Right renal cortex interstitium (tissue), 3 donors: ENCODE results near the gene RNF125. TPM values are rescaled to one million over a fixed set of nuclear protein-coding genes. Genes with fewer than 3 reads are reported as not detected.

Source experiments
- DNase-seq, 3 donors: peaks; one replicate each; pipeline ENCODE4 v3.0.0-alpha.2; 2013; ENCODE audit warnings: low read depth in 3 of 3, low spot score in 2 of 3
- polyA plus RNA-seq, 3 donors: library from polyadenylated mRNA; unstranded; fragments of 120-200 nt; gene quantifications; one replicate each; pipeline ENCODE4 v1.2.1, GENCODE V29; 2013; ENCODE audit not compliant: insufficient read length in 3 of 3

Gene RNF125
- polyA plus RNA-seq, 3 donors = 1.6 to 2.6 (median 2.3) TPM

DNA sequence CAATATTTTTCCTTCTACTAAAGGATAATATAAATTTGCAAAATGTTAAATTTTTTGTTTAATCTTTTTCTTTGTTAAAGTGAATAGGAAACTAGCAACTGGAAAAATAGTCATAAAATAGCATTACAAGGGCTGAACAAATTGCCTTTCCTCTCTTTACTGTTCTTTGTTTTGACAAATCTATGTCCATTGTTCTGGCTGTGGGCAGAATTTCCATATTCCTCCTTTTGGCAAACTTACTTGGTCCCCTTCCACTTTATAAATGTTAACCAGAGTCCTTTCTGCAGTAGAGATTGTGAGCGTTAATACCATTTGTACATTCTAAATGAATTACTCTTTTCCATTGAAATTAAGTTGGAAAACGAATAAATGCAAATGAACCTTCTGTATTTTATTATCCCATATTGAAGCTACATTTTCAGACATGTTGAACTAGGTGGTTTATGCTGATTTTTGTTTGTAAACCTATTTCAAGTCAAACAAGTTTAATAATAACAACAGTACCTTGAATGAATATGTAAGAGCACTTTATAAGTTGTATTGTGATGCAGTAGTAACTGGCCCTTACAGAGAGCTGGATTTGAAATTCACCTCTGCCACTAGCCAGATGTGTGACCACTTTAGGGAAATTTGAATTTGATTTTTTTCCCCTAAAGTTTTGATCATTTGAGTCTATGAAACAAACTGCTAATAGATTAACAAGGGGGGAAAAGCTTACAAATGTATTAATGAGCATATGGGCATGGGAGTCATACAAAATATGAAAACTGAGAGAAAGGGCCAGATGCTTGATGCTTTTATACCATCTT is 3.3 kb downstream of the RNF125 start:
- no peak for DNase-seq

DNA sequence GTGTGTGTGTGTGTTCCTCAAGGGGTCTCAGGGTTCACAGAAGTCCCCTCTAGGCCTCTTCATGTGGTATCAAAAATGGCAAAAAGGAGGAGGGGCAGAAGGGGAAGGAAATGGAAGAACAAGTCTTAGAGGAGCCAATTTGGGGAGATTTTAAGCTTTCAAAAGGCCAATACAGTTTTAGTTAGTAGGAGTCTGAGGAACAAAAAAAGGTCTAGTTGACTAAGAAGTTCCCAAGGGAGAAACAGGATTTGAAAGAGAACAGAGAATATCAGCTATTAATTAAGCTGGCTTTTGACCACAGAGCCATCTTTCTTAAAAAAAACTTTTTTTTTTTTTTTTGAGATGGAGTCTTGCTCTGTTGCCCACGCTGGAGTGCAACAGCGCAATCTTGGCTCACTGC is 7.1 kb downstream of the RNF125 start:
- no peak for DNase-seq

GRCh38 chr18:32026491-32027086 is 8.0 kb downstream of the RNF125 start:
- DNase-seq = no peak

GRCh38 chr18:32029558-32029957 is 10.9 kb downstream of the RNF125 start:
- DNase-seq = no peak

- DNase-seq = no peak
These were observed 14.0 kb downstream of the RNF125 start for GRCh38 chr18:32032609-32033008.

GRCh38 chr18:32036506-32037180 is 18.0 kb downstream of the RNF125 start:
- DNase-seq = no peak

DNA sequence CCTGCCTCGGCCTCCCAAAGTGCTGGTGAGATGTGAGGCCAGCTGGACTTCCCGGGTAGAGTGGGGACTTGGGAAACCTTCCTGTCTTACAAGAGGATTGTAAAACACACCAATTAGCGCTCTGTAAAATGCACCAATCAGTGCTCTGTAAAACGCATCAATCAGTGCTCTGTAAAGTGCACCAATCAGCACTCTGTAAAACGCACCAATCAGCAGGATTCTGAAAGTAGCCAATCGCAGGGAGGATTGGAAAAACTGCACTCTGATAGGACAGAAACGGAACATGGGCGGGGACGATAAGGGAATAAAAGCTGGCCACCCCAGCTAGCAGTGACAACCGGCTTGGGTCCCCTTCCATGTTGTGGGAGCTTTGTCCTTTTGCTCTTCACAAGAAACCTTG is 19.0 kb downstream of the RNF125 start:
- DNase-seq = no peak

DNA sequence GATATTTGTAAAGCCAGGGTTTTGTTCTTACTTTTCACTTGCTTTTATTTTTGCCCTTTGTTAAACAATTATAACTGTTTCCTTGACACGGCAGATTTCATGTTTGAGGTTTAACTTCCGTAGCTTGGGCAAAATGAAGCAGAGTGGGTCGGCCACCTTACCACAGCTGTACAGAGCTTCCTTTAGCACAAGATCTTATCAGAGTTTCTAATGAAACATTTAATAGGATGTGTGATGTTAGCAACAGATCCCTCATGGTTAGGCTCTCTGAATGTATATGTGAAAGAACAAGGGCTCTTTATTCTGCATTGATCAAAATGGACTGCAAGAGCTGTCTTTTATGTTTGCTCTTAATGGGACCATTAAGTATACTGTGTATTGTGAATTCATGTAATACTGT is 22.3 kb downstream of the RNF125 start:
- no peak for DNase-seq

DNA sequence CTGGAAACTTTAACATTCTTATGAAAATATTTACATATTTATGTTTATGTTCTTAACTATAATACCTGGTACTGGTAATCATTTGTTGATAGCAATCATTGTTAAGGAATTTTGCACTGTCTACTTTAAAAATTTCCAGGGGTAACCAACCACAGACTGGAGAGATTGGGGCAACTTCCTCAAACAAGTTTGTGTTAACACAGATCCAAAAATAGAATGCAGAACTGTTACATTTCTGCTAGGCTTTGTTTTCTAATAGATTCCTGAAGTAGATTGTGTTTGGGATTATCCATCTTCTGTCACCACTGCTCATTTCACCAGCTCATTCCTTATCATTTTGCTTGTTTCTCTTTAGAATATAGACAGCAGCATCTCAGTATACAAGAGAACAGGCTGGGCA is 23.7 kb downstream of the RNF125 start:
- DNase-seq = no peak

GRCh38 chr18:32048507-32049091 is 30.0 kb downstream of the RNF125 start:
- DNase-seq = no peak

DNA sequence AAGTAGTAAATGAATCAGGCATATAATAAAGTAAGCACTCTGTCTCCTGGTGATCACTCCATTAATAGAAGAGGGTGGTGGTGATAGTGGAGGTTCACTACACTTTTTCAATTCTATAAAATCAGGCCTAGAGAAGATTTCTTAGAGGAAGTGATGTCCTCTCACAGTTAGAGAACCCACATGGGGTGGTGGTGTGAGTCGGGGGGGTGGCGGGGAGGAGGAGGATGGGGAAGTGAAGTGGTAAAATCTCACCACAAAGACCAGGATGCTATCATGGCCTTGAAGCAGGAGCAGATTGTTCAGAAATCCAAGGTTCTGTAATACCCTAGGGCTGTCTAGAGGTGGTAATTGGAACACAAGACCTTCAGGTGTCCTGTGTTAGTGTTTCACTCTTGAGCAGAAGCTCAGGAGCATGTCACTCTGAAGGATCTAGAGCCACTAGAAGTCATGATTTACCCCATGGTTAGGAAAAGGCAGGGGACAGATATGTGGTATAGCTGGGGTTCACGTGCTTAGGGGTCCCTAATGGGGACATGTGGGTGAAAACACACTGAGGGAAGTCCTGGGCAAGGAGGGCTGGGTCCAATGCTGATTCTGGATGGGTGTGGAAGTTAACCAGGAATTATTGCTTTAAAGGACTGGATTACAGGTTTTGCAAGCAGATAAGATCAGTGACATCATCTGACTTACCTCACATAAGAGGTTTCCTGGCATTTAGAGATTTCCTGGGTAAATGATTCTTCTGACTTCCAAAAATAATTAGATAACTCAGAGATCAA is 31.0 kb downstream of the RNF125 start:
- DNase-seq = no peak

GRCh38 chr18:32056613-32057358 is 38.2 kb downstream of the RNF125 start:
- DNase-seq = no peak

- no peak for DNase-seq
These were observed 39.1 kb downstream of the RNF125 start for GRCh38 chr18:32057624-32058165.

- no peak for DNase-seq
These were observed 41.4 kb downstream of the RNF125 start for GRCh38 chr18:32060026-32060425.

DNA sequence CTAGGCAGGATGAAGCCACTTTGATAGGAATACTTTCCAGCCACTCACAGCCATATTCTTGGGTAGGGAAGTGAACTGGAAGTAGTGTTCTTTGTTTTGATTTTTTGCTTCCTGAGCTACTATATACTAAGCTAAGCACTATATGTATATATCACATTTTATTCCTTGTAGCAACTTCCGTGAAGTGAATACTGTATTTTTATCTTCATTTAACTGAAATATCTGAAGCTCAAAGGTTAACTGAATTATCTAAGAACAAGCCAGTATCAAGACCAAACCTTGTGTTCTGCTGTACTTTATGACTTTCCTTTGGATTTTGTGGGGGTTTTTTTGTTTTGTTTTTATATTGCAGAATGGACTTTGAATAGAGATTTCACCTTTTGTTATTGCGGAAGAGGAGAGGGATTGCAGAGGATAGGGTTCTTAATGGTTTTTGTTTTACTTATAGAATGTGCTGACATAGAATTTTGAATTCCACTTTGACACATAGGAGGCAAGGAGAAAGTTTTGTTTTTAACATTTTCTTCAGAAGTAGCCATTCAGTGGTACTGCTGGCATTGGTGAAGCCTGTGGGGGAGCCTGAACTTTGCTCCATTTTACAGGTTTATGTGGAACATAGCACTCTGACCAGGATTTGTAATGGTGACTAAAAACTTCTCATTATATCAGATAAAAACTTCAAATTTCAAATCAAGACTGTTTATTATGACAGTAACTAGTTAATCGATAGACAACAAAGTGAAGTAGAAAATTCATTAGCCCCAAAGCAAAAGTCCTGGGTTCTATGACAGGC is 48.9 kb downstream of the RNF125 start:
- DNase-seq = no peak

DNA sequence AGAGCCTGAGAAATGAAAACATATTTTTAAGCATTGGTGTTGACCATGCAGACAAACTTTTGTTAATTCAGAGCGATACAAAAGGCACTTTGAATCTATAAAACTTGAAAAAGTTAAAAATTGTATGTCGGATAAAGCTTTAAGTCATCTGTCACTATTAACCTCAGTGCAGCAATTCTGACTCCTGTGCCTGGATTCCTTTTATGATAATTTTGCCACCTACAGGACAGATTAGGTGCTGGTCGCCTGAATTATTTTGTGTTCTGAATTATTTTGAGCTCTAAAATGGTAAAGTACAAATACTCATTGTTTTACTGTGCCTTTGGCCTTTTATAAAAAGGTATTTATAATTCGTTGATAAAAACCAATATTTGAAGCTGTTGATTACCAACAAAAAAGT is 53.7 kb downstream of the RNF125 start:
- no peak for DNase-seq

- no peak for DNase-seq
These were observed 55.6 kb downstream of the RNF125 start for GRCh38 chr18:32074206-32074605.

DNA sequence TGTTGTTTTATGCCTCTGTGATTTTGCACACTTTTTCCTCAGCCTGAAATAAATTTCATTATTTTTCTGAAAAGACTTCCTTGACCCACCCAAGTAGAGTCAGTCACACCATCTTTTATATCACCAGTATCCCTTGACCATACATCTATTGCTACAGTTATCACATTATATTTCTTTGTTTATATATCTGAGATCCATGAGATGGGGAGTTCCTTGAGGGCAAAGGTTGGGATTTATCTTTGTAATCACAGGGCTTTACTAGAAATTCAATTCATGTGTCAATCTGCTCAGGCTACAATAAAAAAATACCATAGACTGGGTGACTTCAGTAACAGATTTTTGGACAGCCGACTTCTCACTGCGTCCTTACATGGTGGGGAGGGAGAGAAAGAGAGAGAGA is 60.2 kb downstream of the RNF125 start:
- no peak for DNase-seq

DNA sequence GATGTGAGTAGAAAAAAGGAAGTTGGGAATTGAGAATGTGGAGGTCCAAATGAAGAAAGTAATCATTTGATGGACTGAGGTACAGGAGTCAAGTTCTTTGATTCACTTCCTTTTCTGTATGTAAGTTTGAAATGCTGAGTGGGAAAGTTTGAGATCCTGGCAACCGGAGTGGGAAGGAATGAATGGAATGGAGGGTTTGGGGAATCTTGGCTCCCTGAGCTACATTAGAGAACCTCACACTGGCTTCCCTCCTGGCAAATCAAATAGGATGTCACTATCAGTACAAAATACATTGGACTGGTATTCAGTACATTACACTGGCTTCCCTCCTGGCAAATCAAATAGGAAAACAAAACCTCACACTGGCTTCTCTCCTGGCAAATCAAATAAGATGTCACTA is 63.3 kb downstream of the RNF125 start:
- no peak for DNase-seq
